OCI-LY3 (cell line): ENCODE measurements around the gene FLCN.

Source experiments
- H2AFZ ChIP-seq: fragments of 200-600, 300-600 bp; shearing (Covaris generic); 2 replicates; pipeline ENCODE4 v1.6.0; 2014; ENCODE audit warnings: antibody characterized with exemption, low read depth, low read length
- H3K27ac ChIP-seq: fragments of 200-600, 300-600 bp; sonication (generic); 2 replicates; pipeline ENCODE4 v1.5.1; 2014; ENCODE audit warnings: mild to moderate bottlenecking, low read length, moderate library complexity, mixed read lengths
- H3K27me3 ChIP-seq: fragments of 200-600, 300-600 bp; sonication (generic); 2 replicates; pipeline ENCODE4 v1.6.1; 2014; ENCODE audit warnings: low read depth, low read length, mixed read lengths
- H3K36me3 ChIP-seq: fragments of 200-600, 300-600 bp; sonication (generic); replicated peaks from 2 replicates; pipeline ENCODE3; 2014; ENCODE audit warnings: low read depth, low read length, mixed read lengths
- H3K4me1 ChIP-seq: fragments of 300-600, 200-600 bp; sonication (generic); 2 replicates; pipeline ENCODE4 v1.6.1; 2014; ENCODE audit warnings: low read length, mixed read lengths
- H3K4me2 ChIP-seq: fragments of 200-600, 300-600 bp; sonication (generic); 2 replicates; pipeline ENCODE4 v1.6.1; 2014; ENCODE audit warnings: low read length, mixed read lengths
- H3K4me3 ChIP-seq: fragments of 300-600, 200-600 bp; sonication (generic); 2 replicates; pipeline ENCODE4 v1.5.1; 2014; ENCODE audit warnings: antibody characterized with exemption, mild to moderate bottlenecking, low read length, moderate library complexity
- H3K79me2 ChIP-seq: fragments of 300-600, 200-600 bp; shearing (Covaris generic); 2 replicates; pipeline ENCODE4 v1.6.1; 2014; ENCODE audit warnings: mild to moderate bottlenecking, low read length, mixed read lengths
- H3K9ac ChIP-seq: fragments of 300-600, 200-600 bp; shearing (Covaris generic); 2 replicates; pipeline ENCODE4 v1.6.0; 2014; ENCODE audit warnings: mild to moderate bottlenecking, low read length, moderate library complexity
- H3K9me3 ChIP-seq: fragments of 200-600, 300-600 bp; shearing (Covaris generic); 2 replicates; pipeline ENCODE4 v1.6.1; 2014; ENCODE audit warnings: low read length, mixed read lengths; ENCODE audit not compliant: insufficient read depth
- H4K20me1 ChIP-seq: fragments of 200-600, 300-600 bp; sonication (generic); 2 replicates; pipeline ENCODE4 v1.6.1; 2016; ENCODE audit warnings: low read length, mixed read lengths; ENCODE audit not compliant: insufficient read depth
- EZH2phosphoT487 ChIP-seq: fragments of 200-600 bp; shearing (Covaris generic); IDR thresholded peaks from 2 replicates; pipeline ENCODE4 v1.6.1; 2018; ENCODE audit warnings: antibody characterized with exemption, mixed run types, low read depth
- TF ChIP-seq, protein P1 (sequence below): fragments of 200-600, 300-600 bp; sonication (generic); IDR thresholded peaks from 2 replicates; pipeline ENCODE4 v1.5.1; 2014; ENCODE audit warnings: antibody characterized with exemption, low read length, low read depth

Gene FLCN

DNA sequence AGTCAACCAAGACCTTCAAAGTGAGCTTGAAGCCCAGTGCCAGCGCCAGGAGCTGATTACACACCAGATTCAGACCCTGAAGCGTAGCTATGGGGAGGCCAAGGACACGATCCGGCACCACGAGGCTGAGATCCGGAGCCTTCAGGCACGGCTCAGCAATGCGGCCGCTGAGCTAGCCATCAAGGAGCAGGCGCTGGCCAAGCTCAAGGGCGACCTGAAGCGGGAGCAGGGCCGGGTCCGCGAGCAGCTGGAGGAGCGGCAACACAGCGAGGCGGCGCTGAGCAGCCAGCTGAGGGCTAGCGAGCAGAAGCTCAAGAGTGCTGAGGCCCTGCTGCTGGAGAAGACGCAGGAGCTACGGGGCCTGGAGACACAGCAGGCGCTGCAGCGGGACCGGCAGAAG is 72.8 kb downstream of the FLCN start:
- TF ChIP-seq EZH2phosphoT487, result no peak
- TF ChIP-seq, protein P1, sequence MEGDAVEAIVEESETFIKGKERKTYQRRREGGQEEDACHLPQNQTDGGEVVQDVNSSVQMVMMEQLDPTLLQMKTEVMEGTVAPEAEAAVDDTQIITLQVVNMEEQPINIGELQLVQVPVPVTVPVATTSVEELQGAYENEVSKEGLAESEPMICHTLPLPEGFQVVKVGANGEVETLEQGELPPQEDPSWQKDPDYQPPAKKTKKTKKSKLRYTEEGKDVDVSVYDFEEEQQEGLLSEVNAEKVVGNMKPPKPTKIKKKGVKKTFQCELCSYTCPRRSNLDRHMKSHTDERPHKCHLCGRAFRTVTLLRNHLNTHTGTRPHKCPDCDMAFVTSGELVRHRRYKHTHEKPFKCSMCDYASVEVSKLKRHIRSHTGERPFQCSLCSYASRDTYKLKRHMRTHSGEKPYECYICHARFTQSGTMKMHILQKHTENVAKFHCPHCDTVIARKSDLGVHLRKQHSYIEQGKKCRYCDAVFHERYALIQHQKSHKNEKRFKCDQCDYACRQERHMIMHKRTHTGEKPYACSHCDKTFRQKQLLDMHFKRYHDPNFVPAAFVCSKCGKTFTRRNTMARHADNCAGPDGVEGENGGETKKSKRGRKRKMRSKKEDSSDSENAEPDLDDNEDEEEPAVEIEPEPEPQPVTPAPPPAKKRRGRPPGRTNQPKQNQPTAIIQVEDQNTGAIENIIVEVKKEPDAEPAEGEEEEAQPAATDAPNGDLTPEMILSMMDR, result no peak
- no peak overlapping the region for H3K9ac ChIP-seq
- no peak overlapping the region for H3K4me3 ChIP-seq
- no peaks in the 10 kb centered on the region for H4K20me1 ChIP-seq
- no peaks in the 10 kb centered on the region for H3K36me3 ChIP-seq
- no peak overlapping the region for H3K27ac ChIP-seq
- H3K9me3 ChIP-seq, result no peaks in the 10 kb centered on the region
- no peak overlapping the region for H3K4me2 ChIP-seq
- no peaks in the 10 kb centered on the region for H3K79me2 ChIP-seq
- H2AFZ ChIP-seq, result no peak overlapping the region
- no peaks in the 10 kb centered on the region for H3K4me1 ChIP-seq
- no peaks in the 10 kb centered on the region for H3K27me3 ChIP-seq
